PFSK-1 (cell line): ENCODE data around the gene VPS8.

Experiments
- POLR2AphosphoS5 ChIP-seq: IDR thresholded peaks from 2 replicates; pipeline ENCODE4 v1.6.1; 2012; ENCODE audit warnings: low read depth, mild to moderate bottlenecking, control low read depth, low read length, moderate library complexity
- TAF1 ChIP-seq: IDR thresholded peaks from 2 replicates; pipeline ENCODE4 v1.6.1; 2012; ENCODE audit warnings: low read length, control low read depth, borderline replicate concordance; ENCODE audit not compliant: insufficient read depth
- TF ChIP-seq, protein P1 (sequence below), 2 experiments: IDR thresholded peaks; 2 replicates each; pipeline versions ENCODE4 v1.6.1 to v1.8.0; 2011 to 2012; ENCODE audit warnings: low read depth in 2 of 2, low read length in 2 of 2, control low read depth in 1 of 2, inconsistent platforms in 1 of 2, mild to moderate bottlenecking in 1 of 2, moderate library complexity in 1 of 2; ENCODE audit not compliant: insufficient read depth in 1 of 2

GRCh38 chr3:184864000-184864399 is 52.0 kb downstream of the VPS8 start:
- no peak for TF ChIP-seq POLR2AphosphoS5
- TF ChIP-seq, protein P1, sequence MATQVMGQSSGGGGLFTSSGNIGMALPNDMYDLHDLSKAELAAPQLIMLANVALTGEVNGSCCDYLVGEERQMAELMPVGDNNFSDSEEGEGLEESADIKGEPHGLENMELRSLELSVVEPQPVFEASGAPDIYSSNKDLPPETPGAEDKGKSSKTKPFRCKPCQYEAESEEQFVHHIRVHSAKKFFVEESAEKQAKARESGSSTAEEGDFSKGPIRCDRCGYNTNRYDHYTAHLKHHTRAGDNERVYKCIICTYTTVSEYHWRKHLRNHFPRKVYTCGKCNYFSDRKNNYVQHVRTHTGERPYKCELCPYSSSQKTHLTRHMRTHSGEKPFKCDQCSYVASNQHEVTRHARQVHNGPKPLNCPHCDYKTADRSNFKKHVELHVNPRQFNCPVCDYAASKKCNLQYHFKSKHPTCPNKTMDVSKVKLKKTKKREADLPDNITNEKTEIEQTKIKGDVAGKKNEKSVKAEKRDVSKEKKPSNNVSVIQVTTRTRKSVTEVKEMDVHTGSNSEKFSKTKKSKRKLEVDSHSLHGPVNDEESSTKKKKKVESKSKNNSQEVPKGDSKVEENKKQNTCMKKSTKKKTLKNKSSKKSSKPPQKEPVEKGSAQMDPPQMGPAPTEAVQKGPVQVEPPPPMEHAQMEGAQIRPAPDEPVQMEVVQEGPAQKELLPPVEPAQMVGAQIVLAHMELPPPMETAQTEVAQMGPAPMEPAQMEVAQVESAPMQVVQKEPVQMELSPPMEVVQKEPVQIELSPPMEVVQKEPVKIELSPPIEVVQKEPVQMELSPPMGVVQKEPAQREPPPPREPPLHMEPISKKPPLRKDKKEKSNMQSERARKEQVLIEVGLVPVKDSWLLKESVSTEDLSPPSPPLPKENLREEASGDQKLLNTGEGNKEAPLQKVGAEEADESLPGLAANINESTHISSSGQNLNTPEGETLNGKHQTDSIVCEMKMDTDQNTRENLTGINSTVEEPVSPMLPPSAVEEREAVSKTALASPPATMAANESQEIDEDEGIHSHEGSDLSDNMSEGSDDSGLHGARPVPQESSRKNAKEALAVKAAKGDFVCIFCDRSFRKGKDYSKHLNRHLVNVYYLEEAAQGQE (IDR thresholded peaks at IDR 0.05; ENCODE audit: insufficient read depth in 1 of 2, low read depth in 2 of 2, low read length in 2 of 2), result no peak
- no peak for TF ChIP-seq TAF1
